GM12874 (cell line): ENCODE data around the gene DNAH5.

Experiments
- TF ChIP-seq, protein P1 (sequence below): IDR thresholded peaks from 2 replicates; pipeline ENCODE4 v1.5.1; 2011; ENCODE audit warnings: low read depth, mild to moderate bottlenecking, control low read depth, low read length, moderate library complexity; ENCODE audit not compliant: insufficient read depth

DNAH5 gene

DNA sequence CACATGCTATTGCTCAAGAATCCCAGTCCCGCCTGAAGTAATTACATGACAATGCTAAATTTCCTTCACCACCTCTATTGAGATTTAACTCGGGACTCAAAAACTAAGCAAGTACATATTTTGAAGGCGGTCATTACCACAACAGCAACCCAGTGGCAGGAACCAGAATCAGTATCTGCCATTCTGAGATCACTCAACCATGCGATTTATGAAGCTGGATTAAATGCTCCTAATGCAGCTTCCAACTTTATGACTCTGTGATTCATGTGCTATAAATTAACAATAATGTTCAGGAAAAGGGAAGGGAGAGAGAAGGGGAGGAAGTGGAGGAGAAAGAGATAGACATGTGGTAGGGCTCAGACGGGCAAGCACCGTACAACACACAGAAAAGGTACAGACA, 194.7 kb downstream of the DNAH5 start:
- TF ChIP-seq, protein P1, sequence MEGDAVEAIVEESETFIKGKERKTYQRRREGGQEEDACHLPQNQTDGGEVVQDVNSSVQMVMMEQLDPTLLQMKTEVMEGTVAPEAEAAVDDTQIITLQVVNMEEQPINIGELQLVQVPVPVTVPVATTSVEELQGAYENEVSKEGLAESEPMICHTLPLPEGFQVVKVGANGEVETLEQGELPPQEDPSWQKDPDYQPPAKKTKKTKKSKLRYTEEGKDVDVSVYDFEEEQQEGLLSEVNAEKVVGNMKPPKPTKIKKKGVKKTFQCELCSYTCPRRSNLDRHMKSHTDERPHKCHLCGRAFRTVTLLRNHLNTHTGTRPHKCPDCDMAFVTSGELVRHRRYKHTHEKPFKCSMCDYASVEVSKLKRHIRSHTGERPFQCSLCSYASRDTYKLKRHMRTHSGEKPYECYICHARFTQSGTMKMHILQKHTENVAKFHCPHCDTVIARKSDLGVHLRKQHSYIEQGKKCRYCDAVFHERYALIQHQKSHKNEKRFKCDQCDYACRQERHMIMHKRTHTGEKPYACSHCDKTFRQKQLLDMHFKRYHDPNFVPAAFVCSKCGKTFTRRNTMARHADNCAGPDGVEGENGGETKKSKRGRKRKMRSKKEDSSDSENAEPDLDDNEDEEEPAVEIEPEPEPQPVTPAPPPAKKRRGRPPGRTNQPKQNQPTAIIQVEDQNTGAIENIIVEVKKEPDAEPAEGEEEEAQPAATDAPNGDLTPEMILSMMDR: no peak

DNA sequence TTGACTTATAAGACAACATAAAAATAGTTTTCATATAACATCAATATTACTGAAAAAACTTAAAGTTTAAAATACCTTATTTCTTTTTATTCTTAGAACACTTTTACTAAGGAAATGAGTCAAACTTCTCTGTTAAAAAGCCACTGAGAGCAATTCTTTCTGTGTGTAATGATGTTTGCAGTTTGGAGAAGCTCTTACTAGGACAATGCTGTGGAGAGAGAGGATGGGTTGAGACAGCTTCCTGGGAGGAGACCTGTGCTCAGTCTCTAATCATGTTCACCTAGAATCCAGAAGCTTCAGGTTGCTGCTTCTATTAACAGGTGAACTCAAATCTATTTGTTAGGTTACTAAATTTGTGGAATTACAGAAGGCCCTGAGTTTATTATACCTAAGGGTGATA, 198.5 kb downstream of the DNAH5 start:
- TF ChIP-seq, protein P1: no peak

DNA sequence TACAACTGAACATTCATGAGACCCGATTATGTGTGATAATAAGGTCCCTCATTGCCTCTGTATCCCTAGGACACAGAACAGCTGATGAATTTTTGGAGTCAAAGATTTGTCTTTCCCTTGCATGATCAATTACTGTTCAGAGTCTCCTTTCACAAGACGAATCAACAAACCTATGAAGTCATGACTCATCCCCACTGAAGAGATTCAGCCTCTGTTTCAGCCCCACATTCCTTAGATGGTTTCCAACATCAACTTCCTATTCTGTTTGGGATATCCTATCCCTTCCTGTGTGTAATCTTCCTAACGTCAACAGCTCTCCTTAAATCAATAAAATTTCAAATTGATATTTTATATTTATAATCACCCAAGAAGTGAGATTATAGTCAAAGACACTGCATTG, 199.0 kb downstream of the DNAH5 start:
- TF ChIP-seq, protein P1: no peak

DNA sequence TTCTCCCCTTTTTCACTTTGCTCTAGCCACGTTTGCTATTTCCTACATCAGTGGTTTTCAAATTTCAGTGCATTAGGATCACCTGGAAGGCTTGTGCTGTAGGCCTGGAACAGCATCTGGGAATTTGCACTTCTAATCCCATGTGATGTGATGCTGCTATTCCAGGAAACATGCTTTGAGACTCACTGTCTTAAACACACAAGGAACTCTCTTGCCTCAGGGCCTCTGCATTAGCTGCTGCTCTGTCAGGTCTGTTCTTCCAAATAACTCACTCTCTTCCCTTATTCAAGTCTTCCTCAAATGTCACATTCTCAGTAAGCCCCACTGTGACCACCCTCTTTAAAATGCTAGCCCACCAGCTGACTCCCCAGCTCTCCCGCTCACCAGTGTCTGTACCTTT, 204.0 kb downstream of the DNAH5 start:
- TF ChIP-seq, protein P1: no peak

DNA sequence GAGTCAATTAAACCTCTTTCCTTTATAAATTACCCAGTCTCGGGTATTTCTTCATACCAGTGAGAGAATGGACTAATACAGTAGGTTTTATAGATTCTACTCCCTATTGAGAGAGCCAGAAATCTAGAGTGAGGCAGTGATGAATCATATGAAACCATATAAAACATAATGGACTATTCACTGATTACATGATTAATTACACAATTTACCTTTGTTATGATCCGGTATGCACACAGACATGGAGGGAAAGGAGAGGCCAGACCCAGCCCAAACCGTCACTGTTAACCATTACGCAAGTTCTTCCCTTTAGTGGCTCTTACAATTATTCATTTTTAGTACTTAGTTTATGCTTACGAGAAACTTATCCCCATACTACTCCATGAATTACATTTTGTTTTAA, 205.0 kb downstream of the DNAH5 start:
- TF ChIP-seq, protein P1: no peak

DNA sequence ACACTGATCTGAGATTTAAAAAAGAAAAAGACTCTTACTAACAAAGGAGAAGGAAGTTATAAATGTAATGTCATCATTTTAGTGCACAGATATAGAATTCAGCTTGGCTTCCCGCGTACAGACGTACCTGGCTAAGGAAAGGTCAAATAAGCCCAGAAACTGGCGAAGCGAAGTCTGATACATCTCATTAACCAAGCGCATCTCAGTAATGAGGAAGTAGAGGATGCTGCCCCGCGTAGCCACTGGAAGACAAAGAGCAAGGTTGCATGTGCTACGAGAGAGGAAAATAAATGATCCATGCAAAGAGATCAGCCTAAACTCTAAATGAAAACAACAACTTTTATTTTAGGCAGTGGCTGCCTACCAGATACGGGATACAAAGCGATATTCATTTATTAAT, 208.8 kb downstream of the DNAH5 start:
- TF ChIP-seq, protein P1: no peak

DNA sequence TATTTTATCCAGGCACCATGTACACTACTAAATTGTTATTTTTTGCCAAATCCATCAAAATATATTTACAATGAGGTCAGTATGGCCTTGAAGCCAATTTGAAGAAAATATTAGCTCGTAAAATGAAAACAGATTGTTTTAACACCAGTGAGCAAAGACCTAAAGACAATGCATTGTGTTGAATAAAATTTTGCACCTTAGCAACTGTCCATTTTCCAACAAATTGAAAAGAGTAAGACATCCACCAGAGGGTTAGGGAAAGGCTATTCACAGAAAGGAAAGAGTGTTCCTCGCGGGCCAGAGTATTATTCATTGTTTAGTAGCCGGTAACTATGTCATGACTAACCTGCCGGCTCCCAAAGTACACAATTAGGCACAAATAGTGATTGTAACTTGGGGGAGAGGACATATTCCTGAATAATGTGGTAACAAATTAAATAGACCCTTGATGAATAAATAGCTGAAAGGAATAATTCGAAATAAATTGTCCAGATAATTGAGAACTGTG, 213.3 kb downstream of the DNAH5 start:
- TF ChIP-seq, protein P1: no peak
